HepG2 (cell line): ENCODE data around the gene SLC26A3.

Experiments used
- EZH2 ChIP-seq: conservative IDR thresholded peaks from 2 replicates; pipeline ENCODE4 v1.6.1; 2012; ENCODE audit warnings: mild to moderate bottlenecking, low read depth, low read length, moderate library complexity
- MEIS1 ChIP-seq: sonication (generic); formaldehyde crosslinking; IDR thresholded peaks from 2 replicates; pipeline ENCODE4 v1.9.0; 2021; ENCODE audit warnings: mild to moderate bottlenecking, missing genetic modification reagents, moderate library complexity, borderline replicate concordance
- SP2 ChIP-seq: sonication (generic); formaldehyde crosslinking; IDR thresholded peaks from 2 replicates; pipeline ENCODE4 v1.5.1; 2020; ENCODE audit warnings: mild to moderate bottlenecking, missing genetic modification reagents
- ZNF10 ChIP-seq: sonication (generic); formaldehyde crosslinking; IDR thresholded peaks from 2 replicates; pipeline ENCODE4 v1.4.0; 2020; ENCODE audit warnings: mild to moderate bottlenecking, low read depth, missing genetic modification reagents, borderline replicate concordance
- ZNF160 ChIP-seq: sonication (generic); formaldehyde crosslinking; IDR thresholded peaks from 2 replicates; pipeline ENCODE4 v1.8.0; 2022; ENCODE audit warnings: mild to moderate bottlenecking, inconsistent platforms, missing genetic modification reagents
- ZNF451 ChIP-seq: sonication (generic); formaldehyde crosslinking; IDR thresholded peaks from 2 replicates; pipeline ENCODE4 v1.5.0; 2020; ENCODE audit warnings: mild to moderate bottlenecking, missing genetic modification reagents
- ZNF7 ChIP-seq: IDR thresholded peaks from 2 replicates; pipeline ENCODE4 v1.6.1; 2016; ENCODE audit warnings: missing biosample characterization, missing genetic modification reagents
- ZNF713 ChIP-seq: sonication (generic); formaldehyde crosslinking; IDR thresholded peaks from 2 replicates; pipeline ENCODE4 v1.4.0; 2020; ENCODE audit warnings: mild to moderate bottlenecking, missing genetic modification reagents
- TF ChIP-seq, protein P1 (sequence below): sonication (generic); formaldehyde crosslinking; IDR thresholded peaks from 2 replicates; pipeline ENCODE4 v1.5.1; 2020; ENCODE audit warnings: mild to moderate bottlenecking, moderate library complexity, missing genetic modification reagents
- TF ChIP-seq, protein P2 (sequence below): sonication (generic); formaldehyde crosslinking; IDR thresholded peaks from 2 replicates; pipeline ENCODE4 v1.5.0; 2020; ENCODE audit warnings: mild to moderate bottlenecking, missing genetic modification reagents, moderate library complexity
- TF ChIP-seq, protein P3 (sequence below), 2 experiments: IDR thresholded peaks; 2 replicates each; pipeline ENCODE4 v1.6.1; 2011 to 2012; ENCODE audit warnings: low read length in 2 of 2, borderline replicate concordance in 1 of 2, low read depth in 1 of 2, mild to moderate bottlenecking in 1 of 2, moderate library complexity in 1 of 2
- TF ChIP-seq, protein P4 (sequence below): sonication (generic); formaldehyde crosslinking; IDR thresholded peaks from 2 replicates; pipeline ENCODE4 v1.4.0; 2020; ENCODE audit warnings: missing genetic modification reagents

DNA sequence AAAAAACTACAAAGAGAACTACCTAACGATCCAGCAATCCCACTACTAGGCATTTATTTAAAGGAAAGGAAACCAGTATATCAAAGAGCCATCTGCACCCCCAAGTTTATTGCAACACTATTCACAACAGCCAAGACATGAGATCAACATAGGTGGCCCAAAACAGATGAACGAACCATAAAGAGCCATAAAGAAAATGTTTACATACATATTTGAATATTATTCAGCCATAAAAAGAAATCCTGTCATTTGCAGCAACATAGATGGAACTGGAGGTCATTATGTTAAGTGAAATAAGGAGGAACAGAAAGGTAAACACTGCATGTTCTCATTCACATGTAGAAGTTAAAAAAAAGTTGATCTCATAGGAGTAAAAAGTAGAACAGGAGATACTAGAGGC, 15.6 kb upstream of the SLC26A3 start:
- TF ChIP-seq SP2 (CRISPR knock-in tag) (no peak), ZNF7 (CRISPR knock-in tag) (no peak), EZH2 (no peak), MEIS1 (CRISPR knock-in tag) (no peak), ZNF713 (CRISPR knock-in tag) (no peak), ZNF451 (CRISPR knock-in tag) (no peak), ZNF10 (CRISPR knock-in tag) (no peak), ZNF160 (CRISPR knock-in tag) (no peak)
- TF ChIP-seq, protein P1, sequence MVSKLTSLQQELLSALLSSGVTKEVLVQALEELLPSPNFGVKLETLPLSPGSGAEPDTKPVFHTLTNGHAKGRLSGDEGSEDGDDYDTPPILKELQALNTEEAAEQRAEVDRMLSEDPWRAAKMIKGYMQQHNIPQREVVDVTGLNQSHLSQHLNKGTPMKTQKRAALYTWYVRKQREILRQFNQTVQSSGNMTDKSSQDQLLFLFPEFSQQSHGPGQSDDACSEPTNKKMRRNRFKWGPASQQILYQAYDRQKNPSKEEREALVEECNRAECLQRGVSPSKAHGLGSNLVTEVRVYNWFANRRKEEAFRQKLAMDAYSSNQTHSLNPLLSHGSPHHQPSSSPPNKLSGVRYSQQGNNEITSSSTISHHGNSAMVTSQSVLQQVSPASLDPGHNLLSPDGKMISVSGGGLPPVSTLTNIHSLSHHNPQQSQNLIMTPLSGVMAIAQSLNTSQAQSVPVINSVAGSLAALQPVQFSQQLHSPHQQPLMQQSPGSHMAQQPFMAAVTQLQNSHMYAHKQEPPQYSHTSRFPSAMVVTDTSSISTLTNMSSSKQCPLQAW (CRISPR knock-in tag) = no peak
- TF ChIP-seq, protein P2, sequence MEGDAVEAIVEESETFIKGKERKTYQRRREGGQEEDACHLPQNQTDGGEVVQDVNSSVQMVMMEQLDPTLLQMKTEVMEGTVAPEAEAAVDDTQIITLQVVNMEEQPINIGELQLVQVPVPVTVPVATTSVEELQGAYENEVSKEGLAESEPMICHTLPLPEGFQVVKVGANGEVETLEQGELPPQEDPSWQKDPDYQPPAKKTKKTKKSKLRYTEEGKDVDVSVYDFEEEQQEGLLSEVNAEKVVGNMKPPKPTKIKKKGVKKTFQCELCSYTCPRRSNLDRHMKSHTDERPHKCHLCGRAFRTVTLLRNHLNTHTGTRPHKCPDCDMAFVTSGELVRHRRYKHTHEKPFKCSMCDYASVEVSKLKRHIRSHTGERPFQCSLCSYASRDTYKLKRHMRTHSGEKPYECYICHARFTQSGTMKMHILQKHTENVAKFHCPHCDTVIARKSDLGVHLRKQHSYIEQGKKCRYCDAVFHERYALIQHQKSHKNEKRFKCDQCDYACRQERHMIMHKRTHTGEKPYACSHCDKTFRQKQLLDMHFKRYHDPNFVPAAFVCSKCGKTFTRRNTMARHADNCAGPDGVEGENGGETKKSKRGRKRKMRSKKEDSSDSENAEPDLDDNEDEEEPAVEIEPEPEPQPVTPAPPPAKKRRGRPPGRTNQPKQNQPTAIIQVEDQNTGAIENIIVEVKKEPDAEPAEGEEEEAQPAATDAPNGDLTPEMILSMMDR (CRISPR knock-in tag) = no peak
- TF ChIP-seq, protein P3, sequence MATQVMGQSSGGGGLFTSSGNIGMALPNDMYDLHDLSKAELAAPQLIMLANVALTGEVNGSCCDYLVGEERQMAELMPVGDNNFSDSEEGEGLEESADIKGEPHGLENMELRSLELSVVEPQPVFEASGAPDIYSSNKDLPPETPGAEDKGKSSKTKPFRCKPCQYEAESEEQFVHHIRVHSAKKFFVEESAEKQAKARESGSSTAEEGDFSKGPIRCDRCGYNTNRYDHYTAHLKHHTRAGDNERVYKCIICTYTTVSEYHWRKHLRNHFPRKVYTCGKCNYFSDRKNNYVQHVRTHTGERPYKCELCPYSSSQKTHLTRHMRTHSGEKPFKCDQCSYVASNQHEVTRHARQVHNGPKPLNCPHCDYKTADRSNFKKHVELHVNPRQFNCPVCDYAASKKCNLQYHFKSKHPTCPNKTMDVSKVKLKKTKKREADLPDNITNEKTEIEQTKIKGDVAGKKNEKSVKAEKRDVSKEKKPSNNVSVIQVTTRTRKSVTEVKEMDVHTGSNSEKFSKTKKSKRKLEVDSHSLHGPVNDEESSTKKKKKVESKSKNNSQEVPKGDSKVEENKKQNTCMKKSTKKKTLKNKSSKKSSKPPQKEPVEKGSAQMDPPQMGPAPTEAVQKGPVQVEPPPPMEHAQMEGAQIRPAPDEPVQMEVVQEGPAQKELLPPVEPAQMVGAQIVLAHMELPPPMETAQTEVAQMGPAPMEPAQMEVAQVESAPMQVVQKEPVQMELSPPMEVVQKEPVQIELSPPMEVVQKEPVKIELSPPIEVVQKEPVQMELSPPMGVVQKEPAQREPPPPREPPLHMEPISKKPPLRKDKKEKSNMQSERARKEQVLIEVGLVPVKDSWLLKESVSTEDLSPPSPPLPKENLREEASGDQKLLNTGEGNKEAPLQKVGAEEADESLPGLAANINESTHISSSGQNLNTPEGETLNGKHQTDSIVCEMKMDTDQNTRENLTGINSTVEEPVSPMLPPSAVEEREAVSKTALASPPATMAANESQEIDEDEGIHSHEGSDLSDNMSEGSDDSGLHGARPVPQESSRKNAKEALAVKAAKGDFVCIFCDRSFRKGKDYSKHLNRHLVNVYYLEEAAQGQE (IDR thresholded peaks at IDR 0.05; ENCODE audit: borderline replicate concordance in 1 of 2, low read depth in 1 of 2, low read length in 2 of 2) = no peak
- TF ChIP-seq, protein P4, sequence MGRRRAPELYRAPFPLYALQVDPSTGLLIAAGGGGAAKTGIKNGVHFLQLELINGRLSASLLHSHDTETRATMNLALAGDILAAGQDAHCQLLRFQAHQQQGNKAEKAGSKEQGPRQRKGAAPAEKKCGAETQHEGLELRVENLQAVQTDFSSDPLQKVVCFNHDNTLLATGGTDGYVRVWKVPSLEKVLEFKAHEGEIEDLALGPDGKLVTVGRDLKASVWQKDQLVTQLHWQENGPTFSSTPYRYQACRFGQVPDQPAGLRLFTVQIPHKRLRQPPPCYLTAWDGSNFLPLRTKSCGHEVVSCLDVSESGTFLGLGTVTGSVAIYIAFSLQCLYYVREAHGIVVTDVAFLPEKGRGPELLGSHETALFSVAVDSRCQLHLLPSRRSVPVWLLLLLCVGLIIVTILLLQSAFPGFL (CRISPR knock-in tag) = no peak
